Activated CD4-positive, alpha-beta T cell treated with anti-CD3 and anti-CD28 coated beads, Interleukin-2, amount 10 ng/mL, durations not matched to agents 24 days and 14 days (primary cell): ENCODE measurements around the gene ZNF285. TPM values are rescaled to one million over a fixed set of nuclear protein-coding genes. Genes with fewer than 3 reads are reported as not detected.
"Not testable (repeated sequence)": the region's sequence is repeated elsewhere in the genome, so short reads cannot be mapped to it uniquely, and the experiment has no call there.

Experiments
- DNase-seq: peaks from one replicate; pipeline ENCODE4 v3.0.0; 2022
- H3K27ac Mint-ChIP-seq: one replicate; pipeline ENCODE4 v1.8.0; 2022; ENCODE audit warnings: mild to moderate bottlenecking, mixed read lengths
- H3K27me3 Mint-ChIP-seq: one replicate; pipeline ENCODE4 v1.8.0; 2022; ENCODE audit warnings: mixed read lengths
- H3K36me3 Mint-ChIP-seq: one replicate; pipeline ENCODE4 v1.8.0; 2022; ENCODE audit warnings: low read depth, mild to moderate bottlenecking, mixed read lengths
- H3K4me1 Mint-ChIP-seq: one replicate; pipeline ENCODE4 v1.8.0; 2021; ENCODE audit warnings: mixed read lengths
- H3K4me3 Mint-ChIP-seq: one replicate; pipeline ENCODE4 v1.8.0; 2022; ENCODE audit warnings: mild to moderate bottlenecking, moderate library complexity, mixed read lengths
- H3K9me3 Mint-ChIP-seq: one replicate; pipeline ENCODE4 v1.8.0; 2021; ENCODE audit warnings: mixed read lengths
- intact Hi-C: fragments of 100-400 bp; cut with micrococcal nuclease; formaldehyde crosslinking; loops from one replicate; pipeline ENCODE4 v1.15.1; 2023
- total RNA-seq: library from RNA; stranded (reverse); gene quantifications from 2 replicates; pipeline ENCODE4 v1.2.3, GENCODE V29; 2022

Gene ZNF285
- total RNA-seq, 1 donor from 2014 or later: not detected

DNA sequence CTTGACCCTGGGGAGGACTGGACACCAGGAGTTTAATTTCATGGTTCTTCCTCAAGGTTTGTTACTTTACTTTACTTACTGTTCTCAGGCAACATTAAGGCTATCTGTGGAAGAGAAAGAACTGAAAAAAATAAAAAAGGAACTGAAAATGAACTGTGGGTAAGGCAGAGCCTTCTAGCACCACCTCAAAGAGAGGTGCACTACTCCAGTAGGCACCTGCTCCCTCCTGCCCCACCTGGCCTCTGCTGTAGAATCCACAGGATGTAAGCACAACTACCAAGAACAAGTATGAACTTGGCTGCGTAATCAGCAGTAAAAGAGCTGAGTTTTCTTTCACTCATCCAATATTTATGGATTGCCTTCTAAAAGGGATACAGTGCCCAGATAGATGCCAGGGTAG, 57.2 kb downstream of the ZNF285 start:
- H3K4me1 Mint-ChIP-seq: no peaks in the 10 kb centered on the region
- no peak overlapping the region for H3K27ac Mint-ChIP-seq
- intact Hi-C loops: no loop called here

DNA sequence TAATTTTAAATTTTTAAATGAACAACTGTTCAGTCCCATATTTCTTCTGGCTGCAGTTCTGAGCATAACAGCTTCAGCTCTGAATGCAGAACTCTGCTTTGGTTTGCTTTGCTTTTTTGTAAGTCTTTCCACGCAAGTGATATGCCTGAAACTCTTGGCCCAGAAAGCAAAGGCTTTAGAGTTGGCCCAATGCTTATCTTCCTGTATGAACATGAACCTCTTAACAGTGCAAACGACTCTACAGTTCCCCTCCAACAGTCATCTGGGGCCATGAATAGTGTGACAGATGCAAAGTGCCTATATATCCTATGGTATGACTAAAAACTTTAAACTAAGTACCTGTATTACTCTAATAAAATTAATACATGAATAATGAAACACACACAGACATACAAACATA, 59.6 kb downstream of the ZNF285 start:
- intact Hi-C loops: no loop called here
- no peak overlapping the region for H3K27ac Mint-ChIP-seq
- H3K9me3 Mint-ChIP-seq: peaks cover 12% of the 10 kb centered on the region

More for the DNA sequence above, 57.2 kb downstream of the ZNF285 start:
- DNase-seq: no peak
- no peak overlapping the region for H3K4me3 Mint-ChIP-seq
- peaks cover 14% of the 10 kb centered on the region for H3K9me3 Mint-ChIP-seq
- no peaks in the 10 kb centered on the region for H3K36me3 Mint-ChIP-seq
- H3K27me3 Mint-ChIP-seq: no peaks in the 10 kb centered on the region

DNA sequence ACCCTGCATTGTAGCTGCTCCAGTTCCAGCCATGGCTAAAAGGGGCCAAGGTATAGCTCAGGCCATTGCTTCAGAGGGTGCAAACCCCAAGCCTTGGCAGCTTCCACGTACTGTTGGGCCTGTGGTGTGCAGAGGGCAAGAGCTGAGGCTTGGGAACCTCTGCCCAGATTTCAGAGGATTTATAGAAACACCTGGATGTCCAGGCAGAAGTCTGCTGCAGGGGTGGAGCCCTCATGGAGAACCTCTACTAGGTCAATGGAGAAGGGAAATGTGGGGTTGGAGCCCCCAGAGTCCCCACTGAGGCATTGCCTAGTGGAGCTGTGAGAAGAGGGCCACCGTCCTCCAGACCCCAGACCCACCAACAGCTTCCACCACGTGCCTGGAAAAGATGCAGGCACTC, 66.8 kb downstream of the ZNF285 start:
- H3K27me3 Mint-ChIP-seq, H3K27ac Mint-ChIP-seq, H3K36me3 Mint-ChIP-seq, DNase-seq, intact Hi-C loops, H3K4me1 Mint-ChIP-seq, H3K4me3 Mint-ChIP-seq: not testable (repeated sequence)
- H3K9me3 Mint-ChIP-seq: peaks cover 28% of the 10 kb centered on the region

More for the DNA sequence above, 59.6 kb downstream of the ZNF285 start:
- H3K4me1 Mint-ChIP-seq: no peaks in the 10 kb centered on the region
- H3K4me3 Mint-ChIP-seq: no peak overlapping the region
- no peaks in the 10 kb centered on the region for H3K27me3 Mint-ChIP-seq
- H3K36me3 Mint-ChIP-seq: no peaks in the 10 kb centered on the region
- DNase-seq: no peak

Other genes starting within 250 kb of the ZNF285 start
- gene ZNF226, start 236.5 kb downstream of the ZNF285 start, total RNA-seq: 10.4 and 12.3 TPM in 2 replicates
- 17.8 and 18.8 TPM in 2 replicates for gene ZNF227, start 189.1 kb downstream of the ZNF285 start, total RNA-seq
- 0.12 TPM in 1 of 2 replicates, not detected in the other for gene ZNF233, start 141.7 kb downstream of the ZNF285 start, total RNA-seq
- 2.8 and 3.1 TPM in 2 replicates for gene ZNF235, start 96.6 kb downstream of the ZNF285 start, total RNA-seq
- gene ZNF112, start 44.9 kb downstream of the ZNF285 start, total RNA-seq: not detected in 2 replicates
- 0.05 TPM in 1 of 2 replicates, not detected in the other for gene ZNF229, start 46.9 kb upstream of the ZNF285 start, total RNA-seq
- gene ZNF180, start 98.9 kb upstream of the ZNF285 start, total RNA-seq: 7.0 and 8.5 TPM in 2 replicates
- gene CEACAM20, start 128.1 kb upstream of the ZNF285 start, total RNA-seq: not detected in 2 replicates
- not detected in 2 replicates for gene IGSF23, start 212.0 kb upstream of the ZNF285 start, total RNA-seq
- 18.5 and 19.1 TPM in 2 replicates for gene PVR, start 242.3 kb upstream of the ZNF285 start, total RNA-seq